Peyer's patch (tissue), 4 donors: ENCODE measurements around the gene BAHCC1.

Experiments used
- CTCF ChIP-seq, 6 experiments: fragments of 450-650 bp in 4 of 6; fragments of 200-600 bp in 2 of 6; sonication (generic) in 1 of 6; IDR thresholded peaks; one replicate each; pipeline ENCODE4 v1.5.1; 2017 to 2019; ENCODE audit warnings: antibody characterized with exemption in 6 of 6, mild to moderate bottlenecking in 3 of 6, moderate library complexity in 1 of 6
- POLR2A ChIP-seq, 2 donors: fragments of 450-650 bp; IDR thresholded peaks; one replicate each; pipeline ENCODE4 v1.5.1; 2017; ENCODE audit warnings: antibody characterized with exemption in 2 of 2, mild to moderate bottlenecking in 2 of 2, moderate library complexity in 2 of 2

GRCh38 chr17:81468770-81469121 lies 73.5 kb downstream of the BAHCC1 start:
- TF ChIP-seq CTCF (IDR thresholded peaks at IDR 0.05): no peak
- TF ChIP-seq POLR2A (IDR thresholded peaks at IDR 0.05): no peak
